Activated CD8-positive, alpha-beta memory T cell treated with anti-CD3 and anti-CD28 coated beads, Interleukin-2, amount 50 U/mL, for 24 hours (primary cell): Measurements from ENCODE around the gene SS18L1.
"Not testable (repeated sequence)": the region's sequence is repeated elsewhere in the genome, so short reads cannot be mapped to it uniquely, and the experiment has no call there.

Experiments
- DNase-seq: peaks from one replicate; pipeline ENCODE4 v3.0.0-alpha.2; 2020; ENCODE audit errors: extremely low read depth

Gene SS18L1

GRCh38 chr20:62137092-62137384 lies 6.5 kb upstream of the SS18L1 start:
- no peak for DNase-seq

DNA sequence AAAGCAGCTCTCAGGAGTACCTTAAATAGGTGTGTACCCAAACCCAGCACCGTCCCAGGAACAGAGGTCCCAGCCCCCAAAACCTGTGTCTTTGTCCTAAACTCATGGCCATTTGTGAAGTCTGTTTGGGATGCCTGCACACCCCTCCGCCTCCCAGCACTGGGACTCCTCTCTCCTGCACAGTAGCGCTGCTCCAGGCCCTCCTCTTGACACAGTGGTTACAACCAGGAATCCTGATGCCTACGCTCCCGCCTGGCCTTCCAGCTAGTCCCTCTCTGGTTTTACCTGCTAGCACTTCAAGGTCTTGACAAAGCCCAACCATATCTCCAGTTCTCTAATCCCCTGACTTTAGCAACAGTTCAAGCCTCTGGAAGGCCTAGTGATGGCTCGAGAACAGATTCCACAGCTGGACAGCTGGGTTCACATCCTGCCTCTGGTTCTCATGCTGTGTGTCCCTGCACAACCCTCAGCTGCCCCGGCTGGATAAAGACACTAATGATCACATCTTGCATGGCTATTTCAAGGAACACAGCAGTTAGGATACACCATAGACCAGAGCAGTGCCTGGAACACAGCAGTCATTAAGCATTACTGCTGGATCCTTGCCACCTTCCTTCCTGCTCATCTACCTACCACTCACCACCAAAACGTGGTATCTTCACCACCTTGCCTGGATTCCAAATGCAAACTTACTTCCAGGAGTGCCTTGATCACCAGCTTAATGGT lies 5.9 kb upstream of the SS18L1 start:
- DNase-seq: no peak

GRCh38 chr20:62138204-62138543 lies 5.4 kb upstream of the SS18L1 start:
- no peak for DNase-seq

DNA sequence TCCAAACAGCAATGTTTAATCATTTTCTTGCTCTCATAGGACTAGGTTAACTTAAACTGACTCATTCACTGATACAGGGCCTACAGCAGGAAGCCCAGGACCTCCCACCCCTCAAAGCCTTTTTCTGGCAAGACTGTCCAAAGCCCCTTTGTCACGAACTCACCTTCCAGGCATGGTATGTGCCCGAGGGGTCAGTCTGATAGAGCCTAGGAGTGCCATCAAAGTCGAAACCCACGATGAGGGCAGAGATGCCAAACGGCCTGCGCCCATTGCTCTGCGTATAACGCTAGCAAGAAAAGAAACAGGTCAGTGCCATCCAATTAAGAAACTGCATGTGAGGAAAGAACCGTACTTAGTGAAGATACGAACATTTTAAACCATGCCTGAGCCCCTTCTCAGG lies 4.7 kb upstream of the SS18L1 start:
- DNase-seq: no peak

GRCh38 chr20:62139636-62140035 lies 3.9 kb upstream of the SS18L1 start:
- no peak for DNase-seq

DNA sequence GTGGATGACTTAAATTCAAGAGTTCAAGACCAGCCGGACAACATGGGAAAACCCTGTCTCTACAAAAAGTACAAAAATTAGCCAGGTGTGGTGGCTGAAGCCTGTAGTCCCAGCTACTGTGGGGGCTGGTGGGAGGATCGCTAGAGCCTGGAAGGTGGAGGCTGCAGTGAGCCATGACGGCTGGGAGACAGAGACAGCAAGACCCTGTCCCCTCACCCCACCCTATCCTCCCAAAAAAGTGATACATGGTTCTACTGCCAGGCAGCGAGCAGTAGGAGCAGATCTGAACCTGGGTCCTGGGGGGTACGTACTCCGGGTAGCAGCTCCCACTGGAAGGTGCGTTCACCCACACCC lies 2.5 kb upstream of the SS18L1 start:
- no peak for DNase-seq

- DNase-seq: no peak
These were observed 1.9 kb upstream of the SS18L1 start for GRCh38 chr20:62141397-62142251.

- DNase-seq: no peak
These were observed 1.1 kb upstream of the SS18L1 start for GRCh38 chr20:62142252-62143080.

DNA sequence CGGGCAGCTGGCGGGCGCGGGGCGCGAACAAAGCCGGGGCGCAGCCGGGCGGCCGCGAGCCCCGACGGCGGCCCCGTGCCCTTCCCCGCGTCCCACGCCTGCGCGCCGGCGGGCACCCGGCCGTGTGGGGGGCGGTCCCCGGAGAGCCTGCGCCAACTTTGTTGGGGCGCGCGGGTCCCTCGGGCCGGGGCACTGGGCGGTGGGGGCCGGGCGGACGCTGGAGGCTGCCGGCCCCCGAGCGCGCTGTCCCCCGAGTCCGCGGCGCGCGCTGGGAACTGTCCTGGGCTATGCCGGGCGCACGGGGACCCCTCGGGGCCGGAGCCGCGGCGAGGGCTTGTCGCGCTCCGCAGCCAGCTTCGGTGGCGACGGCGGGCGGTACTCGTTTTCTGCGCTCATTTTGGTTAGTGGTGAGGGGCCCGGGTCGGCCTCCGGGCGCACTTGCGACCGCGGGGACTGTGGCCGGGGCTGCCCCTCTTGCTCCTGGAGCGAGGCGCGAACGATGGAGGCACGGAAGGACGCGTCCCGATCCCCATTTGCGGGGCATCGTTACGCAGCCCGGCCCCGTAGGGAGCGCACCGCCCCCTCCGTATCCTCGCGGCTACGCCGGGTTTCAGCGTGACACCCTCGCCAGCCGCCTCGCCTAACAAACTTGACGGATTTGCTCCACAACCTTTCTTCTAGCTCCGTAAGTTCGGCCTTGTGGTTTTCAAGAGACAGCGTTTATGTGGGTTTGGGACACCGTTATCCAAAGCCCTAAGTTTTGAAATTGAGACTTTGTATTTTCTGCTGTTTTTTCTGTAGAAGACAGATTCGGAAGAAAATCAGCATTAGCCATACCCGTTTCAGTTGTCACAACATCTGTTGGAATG lies 622 bp downstream of the SS18L1 start:
- DNase-seq: no peak

DNA sequence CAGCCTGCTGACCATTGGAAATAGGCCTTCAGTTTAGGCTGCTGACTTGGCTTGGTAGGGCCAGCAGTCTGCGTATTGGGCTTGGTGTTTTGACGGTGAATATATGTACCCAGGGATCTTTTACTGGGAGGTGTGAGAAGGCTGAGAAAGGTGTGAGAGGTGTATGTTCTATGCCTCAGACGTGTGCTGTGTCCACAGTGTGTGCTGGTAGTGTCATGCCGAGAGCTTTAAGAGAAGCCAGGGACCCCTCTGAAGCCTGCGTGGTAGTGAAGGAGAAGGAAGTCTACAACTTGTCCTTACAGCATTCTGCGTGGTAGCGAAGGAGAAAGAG lies 2.1 kb downstream of the SS18L1 start:
- DNase-seq: no peak

DNA sequence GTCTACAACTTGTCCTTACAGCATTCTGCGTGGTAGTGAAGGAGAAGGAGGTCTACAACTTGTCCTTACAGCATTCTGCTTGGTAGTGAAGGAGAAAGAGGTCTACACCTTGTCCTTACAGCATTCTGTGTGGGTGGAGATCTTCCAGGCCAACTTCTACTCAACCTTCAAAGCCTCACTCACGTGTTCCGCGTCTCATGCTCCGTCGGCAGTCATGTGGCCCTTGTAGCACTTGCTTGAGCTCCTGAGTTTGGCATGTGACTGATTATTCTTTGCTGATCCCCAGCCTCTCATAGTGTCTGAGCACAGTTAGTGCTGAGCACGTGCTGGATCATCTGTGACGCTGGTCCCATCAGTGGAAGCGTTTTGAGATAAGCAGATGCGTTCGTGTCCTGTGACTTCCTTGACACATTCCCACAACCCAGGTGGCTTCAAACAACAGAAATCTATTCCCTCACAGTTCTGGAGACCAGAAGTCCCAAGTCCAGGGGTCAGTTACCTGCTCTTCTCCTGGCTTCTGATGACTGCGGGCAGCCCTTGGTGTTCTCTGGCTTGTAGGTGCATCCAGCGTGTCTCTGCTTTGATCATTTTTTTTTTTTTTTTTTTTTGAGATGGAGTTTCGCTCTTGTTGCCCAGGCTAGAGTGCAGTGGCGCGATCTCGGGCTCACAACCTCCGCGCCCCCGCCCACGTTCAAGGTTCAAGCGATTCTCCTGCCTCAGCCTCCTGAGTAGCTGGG lies 2.6 kb downstream of the SS18L1 start:
- DNase-seq: no peak

- DNase-seq: no peak
These were observed 3.6 kb downstream of the SS18L1 start for GRCh38 chr20:62147125-62147524.

DNA sequence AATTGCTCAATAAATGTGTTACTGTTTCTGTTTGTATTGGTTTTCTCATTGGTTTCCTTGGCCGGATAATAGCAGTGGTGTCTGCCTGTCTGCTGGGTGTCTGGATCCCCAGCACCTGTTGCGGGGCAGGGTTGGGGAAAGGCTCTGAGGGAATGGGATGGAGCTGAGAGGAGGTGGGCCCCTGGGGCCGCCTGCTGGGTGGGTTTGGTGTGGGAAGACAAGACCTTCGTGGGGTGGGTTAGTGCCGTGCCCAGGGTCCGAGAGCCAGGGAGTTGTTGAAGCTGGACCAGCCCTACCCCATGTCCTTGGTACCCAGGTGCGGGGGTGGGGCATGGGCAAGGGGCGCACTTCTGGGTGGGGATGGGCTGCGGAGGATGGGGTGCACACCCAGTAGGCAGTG lies 4.0 kb downstream of the SS18L1 start:
- DNase-seq: no peak

DNA sequence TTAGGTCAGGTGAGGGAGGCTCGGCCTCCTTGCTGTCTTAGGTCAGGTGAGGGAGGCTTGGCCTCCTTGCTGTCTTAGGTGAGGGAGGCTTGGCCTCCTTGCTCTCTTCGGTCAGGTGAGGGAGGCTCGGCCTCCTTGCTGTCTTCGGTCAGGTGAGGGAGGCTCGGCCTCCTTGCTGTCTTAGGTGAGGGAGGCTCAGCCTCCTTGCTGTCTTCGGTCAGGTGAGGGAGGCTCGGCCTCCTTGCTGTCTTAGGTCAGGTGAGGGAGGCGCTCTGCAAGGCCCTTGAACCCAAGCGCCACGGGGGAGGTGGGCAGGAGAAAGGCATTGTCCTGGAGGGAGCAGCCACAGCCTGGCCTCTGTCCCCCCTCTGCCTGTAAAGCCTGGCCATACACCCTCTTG lies 4.8 kb downstream of the SS18L1 start:
- DNase-seq: not testable (repeated sequence)

GRCh38 chr20:62148908-62149314 lies 5.3 kb downstream of the SS18L1 start:
- DNase-seq: no peak

DNA sequence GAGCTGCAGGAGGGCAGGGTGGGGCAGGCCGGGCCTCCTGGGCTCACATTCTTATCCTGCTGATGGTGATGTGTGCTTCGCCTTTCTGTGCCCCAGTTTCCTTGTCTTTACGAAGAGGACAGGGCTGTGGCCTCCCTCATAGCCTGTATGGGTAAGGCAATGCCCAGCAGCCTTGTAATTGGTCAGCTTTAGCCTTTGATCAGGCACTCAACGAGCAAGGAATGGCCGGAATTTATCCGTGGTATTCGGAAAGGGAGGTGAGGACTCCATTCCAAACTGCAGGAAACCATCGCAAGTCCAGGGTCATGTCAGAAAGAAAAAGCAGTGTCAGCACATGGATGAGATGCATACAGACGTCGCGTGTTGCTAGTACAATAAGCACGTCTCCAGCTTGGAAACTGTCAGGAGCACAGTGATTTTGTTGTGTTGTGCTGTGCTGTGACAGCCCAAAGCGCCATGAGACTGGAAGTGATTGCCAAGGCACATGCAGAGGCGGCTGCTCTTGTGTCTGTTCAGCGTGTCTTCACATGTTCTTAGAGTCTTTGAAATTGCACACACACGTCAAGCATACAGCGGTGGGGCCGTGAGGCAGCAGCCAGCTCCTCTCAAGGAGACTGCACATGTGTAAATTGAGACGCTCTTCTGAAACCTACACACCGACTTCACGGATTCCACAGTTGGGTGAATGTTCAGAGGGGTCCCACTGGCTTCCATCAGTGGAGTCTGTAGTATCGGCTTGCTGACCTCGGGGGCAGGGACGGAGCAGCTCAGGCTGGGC lies 6.2 kb downstream of the SS18L1 start:
- DNase-seq: no peak

- no peak for DNase-seq
These were observed 6.7 kb downstream of the SS18L1 start for GRCh38 chr20:62150310-62150575.

DNA sequence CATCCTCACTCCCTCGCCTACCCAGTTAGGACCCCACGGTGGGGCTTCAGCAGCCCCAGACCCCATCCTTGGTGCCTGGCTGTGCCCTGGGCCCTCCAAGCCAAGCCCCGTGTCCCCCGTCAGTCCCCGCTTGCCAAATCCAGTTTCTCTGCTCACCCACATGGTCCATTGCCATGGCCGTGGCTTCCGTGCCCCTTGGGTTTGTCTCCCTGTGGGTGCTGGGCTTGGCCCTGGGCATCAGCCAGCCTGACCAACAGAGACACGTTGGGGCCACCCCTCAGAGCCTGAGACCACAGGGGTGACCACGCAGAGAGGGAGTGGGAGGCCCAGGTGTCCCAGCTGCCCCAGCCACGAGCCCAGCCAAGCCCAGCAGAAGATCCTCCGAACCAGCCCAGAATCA lies 7.7 kb downstream of the SS18L1 start:
- no peak for DNase-seq

- DNase-seq: no peak
These were observed 8.3 kb downstream of the SS18L1 start for GRCh38 chr20:62151835-62152364.

- no peak for DNase-seq
These were observed 12.1 kb downstream of the SS18L1 start for GRCh38 chr20:62155428-62156253.
